SKM-1 (cell line): Measurements from ENCODE around the gene TMEM120B.

Experiments
- DNase-seq: peaks from one replicate; lab custom pipeline; 2025; ENCODE audit not compliant: unreplicated experiment; lab: John Stamatoyannopoulos, UW

The TMEM120B gene

GRCh38 chr12:121802843-121803698, 90.5 kb downstream of the TMEM120B start:
- peak; percentile 51 for DNase-seq

- DNase-seq: peak; percentile 53
Observed at GRCh38 chr12:121803861-121804416, 91.4 kb downstream of the TMEM120B start, which contains the start of gene SETD1B. Gene SETD1B (plus strand): TSS chr12:121804009. CDS start chr12:121804738, 729 bp downstream.

DNA sequence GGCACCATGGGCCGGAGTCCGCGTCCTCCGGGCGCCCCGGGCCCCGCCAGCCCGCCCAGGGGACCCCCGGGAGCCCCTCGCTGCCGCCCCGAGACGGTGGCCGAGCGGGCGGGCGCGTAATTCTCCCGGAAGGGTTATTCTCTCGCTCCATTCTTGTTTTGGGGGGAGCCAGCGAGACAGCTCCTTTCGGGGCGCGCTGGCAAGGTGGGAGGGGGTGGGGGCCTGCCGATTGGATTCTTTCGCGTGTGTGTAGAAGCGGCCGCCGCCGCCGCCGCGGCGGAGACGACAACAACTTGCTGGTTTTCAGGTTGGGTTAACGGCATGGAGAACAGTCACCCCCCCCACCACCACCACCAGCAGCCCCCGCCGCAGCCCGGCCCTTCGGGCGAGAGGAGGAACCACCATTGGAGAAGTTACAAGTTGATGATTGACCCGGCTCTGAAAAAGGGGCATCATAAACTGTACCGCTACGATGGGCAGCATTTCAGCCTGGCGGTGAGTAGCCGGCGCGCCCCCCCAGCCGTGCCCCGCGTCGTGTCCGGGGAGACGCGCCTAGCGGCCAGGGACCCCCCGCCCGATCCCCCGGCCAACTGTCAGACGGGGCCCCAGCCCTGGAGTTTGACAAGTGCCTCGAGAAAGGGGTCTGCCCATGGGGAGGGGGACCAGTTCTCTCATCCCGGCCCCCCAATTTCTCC, 92.0 kb downstream of the TMEM120B start:
- no peak for DNase-seq

DNA sequence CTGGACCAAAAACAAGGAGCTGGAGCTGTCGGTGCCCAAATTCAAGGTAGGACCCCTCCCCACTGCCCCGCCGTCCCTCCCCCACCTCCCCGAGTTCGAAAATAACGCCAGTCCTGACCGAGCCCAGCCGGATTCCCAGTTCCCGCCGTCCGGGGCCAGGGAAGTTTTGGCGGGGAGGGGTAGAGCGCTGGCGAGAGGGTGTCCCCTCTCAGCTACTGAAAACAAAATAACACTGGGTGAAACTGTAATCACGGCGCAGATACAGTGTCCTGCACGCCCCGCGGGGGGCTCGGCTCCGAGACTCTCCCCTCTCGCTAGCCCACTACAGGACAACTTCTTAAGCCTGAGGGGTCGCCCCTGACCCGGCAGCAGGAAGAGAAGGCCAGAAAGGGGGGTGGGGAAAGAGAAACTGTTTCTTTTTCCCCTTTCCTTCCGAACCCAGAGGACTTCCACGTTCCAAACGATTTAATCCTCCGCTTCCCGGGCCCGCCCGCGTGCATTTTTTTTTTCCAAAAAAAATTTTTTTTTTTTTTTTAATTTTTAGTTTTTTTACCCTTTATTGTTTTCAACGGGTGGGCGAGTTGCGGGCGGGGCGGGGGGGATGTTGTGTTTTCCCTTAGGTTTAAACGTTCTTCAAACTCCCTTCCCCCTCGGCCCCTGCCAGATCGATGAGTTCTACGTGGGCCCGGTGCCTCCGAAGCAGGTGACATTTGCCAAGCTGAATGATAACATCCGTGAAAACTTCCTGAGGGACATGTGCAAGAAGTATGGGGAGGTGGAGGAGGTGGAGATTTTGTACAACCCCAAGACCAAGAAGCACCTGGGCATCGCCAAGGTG, 92.8 kb downstream of the TMEM120B start:
- DNase-seq: no peak

DNA sequence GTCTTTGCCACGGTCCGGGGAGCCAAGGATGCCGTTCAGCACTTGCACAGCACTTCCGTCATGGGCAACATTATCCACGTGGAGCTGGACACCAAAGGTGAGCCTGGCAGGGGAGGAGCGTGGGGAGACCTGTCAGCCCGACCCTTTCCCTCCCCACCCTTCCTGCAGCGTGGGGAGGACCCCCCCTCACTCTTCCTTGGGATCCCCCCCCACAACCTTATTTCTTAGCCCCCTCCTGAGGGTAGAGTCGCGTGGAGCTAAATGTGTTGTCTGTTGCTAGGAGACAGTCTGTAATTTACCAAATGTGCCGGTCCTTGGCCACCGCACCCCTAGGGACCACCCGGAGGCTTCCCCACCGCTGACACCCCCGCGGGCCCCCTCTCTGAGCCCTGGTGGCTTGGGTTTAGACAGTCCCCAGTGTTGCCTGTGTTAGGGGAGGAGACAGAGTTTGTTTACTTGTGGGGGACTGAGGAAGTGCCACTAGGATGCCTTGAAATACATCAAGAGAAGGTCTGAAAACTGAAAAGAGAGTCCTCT, 93.5 kb downstream of the TMEM120B start:
- DNase-seq: no peak

- no peak for DNase-seq
Observed at GRCh38 chr12:121806546-121807423, 94.2 kb downstream of the TMEM120B start.

DNA sequence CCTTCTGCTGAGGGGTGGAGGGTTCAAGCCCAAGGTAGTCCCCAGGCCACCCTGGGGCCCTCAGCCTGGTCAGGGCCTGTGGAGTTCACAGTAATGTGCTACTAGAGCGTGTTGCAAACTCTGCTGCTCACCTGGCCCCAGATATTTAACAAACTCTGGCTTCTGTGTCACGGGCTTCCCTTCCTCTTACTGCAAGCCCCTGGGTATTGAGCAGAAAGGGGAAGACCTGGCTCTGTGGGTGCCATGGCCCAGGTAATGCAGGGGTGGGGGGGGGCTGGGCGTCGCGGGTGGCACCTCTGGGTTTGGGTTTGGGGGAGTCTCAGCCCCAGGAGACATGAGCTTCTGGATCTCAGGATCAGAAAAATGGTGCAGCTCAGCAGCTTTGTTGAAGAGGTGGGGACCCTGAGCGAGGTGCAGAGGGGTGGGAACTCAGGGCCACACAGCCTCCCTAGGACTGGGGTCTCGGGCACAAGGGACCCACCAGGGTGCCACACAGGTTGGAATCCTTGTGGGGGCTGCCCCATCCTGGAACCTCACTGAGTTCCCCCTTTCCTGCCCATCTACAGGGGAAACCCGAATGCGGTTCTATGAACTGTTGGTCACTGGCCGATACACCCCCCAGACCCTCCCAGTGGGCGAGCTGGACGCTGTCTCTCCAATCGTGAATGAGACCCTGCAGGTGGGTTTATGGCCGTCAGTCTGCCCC, 95.2 kb downstream of the TMEM120B start:
- no peak for DNase-seq

- no peak for DNase-seq
Observed at GRCh38 chr12:121808623-121809022, 96.1 kb downstream of the TMEM120B start.

- DNase-seq: no peak
Observed at GRCh38 chr12:121809712-121810116, 97.2 kb downstream of the TMEM120B start.

DNA sequence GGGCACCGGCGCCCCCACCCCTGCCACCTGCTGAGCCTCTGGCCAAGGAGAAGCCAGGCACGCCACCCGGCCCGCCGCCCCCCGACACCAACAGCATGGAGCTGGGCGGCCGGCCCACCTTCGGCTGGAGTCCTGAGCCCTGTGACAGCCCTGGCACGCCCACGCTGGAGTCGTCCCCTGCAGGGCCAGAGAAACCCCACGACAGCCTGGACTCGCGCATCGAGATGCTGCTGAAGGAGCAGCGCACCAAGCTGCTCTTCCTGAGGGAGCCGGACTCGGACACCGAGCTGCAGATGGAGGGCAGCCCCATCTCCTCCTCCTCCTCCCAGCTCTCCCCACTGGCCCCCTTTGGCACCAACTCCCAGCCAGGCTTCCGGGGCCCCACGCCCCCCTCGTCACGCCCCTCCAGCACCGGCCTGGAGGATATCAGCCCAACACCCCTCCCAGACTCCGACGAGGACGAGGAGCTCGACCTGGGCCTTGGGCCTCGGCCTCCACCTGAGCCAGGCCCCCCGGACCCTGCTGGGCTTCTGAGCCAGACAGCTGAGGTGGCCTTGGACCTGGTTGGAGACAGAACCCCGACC, 97.8 kb downstream of the TMEM120B start:
- DNase-seq: no peak

DNA sequence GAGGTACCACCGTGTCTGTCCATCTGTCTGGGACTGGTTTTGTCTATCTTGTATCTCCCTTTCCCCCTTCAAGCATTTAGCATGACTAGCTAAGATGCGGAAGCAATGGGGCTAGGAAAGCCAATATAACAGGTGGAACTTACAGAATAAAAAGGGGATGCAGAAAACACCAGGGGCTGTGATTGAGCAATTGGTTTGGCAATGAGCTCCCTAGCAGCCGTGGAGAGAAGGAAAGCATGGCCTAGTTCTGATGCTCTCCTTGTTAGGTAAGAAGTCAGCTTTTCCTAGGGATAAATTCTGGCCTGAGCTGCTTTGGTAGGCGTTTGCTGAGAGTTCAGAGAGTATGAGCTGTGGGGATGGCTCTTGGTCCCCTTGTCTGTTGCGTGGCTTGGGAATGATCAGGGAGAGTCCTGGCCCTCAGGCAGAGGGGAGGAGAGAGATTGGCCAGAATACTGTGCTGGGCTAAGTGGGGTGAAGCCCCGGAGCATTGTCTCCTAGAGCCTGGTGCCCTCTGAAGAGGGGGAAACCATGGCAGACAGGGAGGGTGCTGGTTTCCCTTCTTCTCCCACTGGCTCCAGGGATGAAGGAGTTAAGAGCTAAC, 98.4 kb downstream of the TMEM120B start:
- DNase-seq: no peak

- no peak for DNase-seq
Observed at GRCh38 chr12:121811434-121812319, 99.1 kb downstream of the TMEM120B start.

DNA sequence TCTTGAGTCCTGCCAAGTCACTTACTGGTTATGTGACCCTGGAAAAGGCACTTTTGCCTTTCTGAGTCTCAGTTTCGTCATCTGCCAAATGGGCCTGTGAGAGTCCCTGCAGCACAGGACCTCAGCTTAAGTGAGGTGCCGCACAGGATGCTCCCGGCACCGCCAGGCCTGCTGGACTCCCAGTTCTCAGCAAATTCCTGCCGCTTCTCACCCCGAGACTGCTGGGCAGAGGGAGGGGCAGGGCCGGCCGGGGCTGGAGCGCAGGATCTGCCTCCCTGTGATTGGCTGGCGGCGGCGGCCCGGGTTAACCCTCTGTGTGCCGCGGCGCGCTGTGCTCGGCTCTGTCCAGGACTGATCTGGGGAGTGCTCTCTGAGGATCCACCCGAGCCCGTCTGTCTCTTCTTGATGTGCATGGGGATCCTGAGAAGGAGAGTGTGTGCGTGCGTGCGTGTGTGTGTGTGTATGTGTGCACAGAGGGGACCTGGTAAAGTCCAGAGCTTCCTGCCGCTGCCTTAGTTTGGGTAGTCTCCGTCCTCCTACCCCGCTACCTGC, 99.8 kb downstream of the TMEM120B start:
- no peak for DNase-seq

GRCh38 chr12:121812921-121813896, 100.7 kb downstream of the TMEM120B start:
- DNase-seq: no peak

DNA sequence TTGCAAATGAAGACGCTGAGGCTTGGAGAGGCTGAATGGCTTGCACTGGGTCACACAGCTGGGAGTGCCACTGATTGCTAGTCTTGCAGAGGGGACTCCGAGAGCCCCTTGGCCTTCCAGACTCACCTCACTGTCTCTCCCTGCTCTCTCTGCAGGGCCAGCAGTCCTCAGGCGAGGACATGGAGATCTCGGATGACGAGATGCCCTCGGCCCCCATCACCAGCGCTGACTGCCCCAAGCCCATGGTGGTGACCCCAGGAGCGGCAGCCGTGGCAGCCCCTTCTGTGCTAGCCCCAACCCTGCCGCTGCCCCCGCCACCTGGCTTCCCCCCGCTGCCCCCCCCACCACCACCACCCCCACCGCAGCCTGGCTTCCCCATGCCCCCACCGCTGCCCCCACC, 101.4 kb downstream of the TMEM120B start:
- no peak for DNase-seq
